Measurements from ENCODE around the gene PLCB2.
A peak's percentile ranks its signal among the peaks of the same experiment; 100 is the strongest.

PLCB2 gene

GRCh38 chr15:40266828-40267304, 40.9 kb downstream of the PLCB2 start:
- DNase-seq, result no peak

- no peak for DNase-seq
Observed at GRCh38 chr15:40265875-40266274, 41.9 kb downstream of the PLCB2 start.

- no peak for DNase-seq
Observed at GRCh38 chr15:40265355-40265754, 42.4 kb downstream of the PLCB2 start.

GRCh38 chr15:40264321-40265153, 43.2 kb downstream of the PLCB2 start:
- DNase-seq, result no peak

GRCh38 chr15:40263024-40263754, 44.5 kb downstream of the PLCB2 start:
- no peak for DNase-seq

- no peak for DNase-seq
Observed at GRCh38 chr15:40259021-40259420, 48.7 kb downstream of the PLCB2 start.

- no peak for DNase-seq
Observed at GRCh38 chr15:40258544-40258943, 49.2 kb downstream of the PLCB2 start.

- no peak for DNase-seq
Observed at GRCh38 chr15:40257656-40258450, 49.9 kb downstream of the PLCB2 start.

GRCh38 chr15:40256638-40257235, 51.0 kb downstream of the PLCB2 start:
- no peak for DNase-seq

- DNase-seq, result no peak
Observed at GRCh38 chr15:40255033-40255432, 52.7 kb downstream of the PLCB2 start.

GRCh38 chr15:40254452-40254851, 53.3 kb downstream of the PLCB2 start:
- no peak for DNase-seq

GRCh38 chr15:40253167-40253790, 54.5 kb downstream of the PLCB2 start:
- no peak for DNase-seq

GRCh38 chr15:40252438-40253166, 55.1 kb downstream of the PLCB2 start:
- DNase-seq, result peak; percentile 36

GRCh38 chr15:40252141-40252437, 55.6 kb downstream of the PLCB2 start:
- DNase-seq, result no peak

- DNase-seq, result no peak
Observed at GRCh38 chr15:40251486-40252140, 56.1 kb downstream of the PLCB2 start.

- no peak for DNase-seq
Observed at GRCh38 chr15:40250771-40251483, 56.8 kb downstream of the PLCB2 start.

GRCh38 chr15:40250304-40250656, 57.5 kb downstream of the PLCB2 start:
- no peak for DNase-seq

- DNase-seq, result no peak
Observed at GRCh38 chr15:40249477-40250303, 58.0 kb downstream of the PLCB2 start.

GRCh38 chr15:40248006-40248783, 59.5 kb downstream of the PLCB2 start:
- DNase-seq, result no peak

All from DMS79 (cell line).